Lower leg skin (tissue), 3 donors: Measurements from ENCODE around the gene STIM1.

Experiments
- POLR2A ChIP-seq, 2 donors: fragments of 450-650 bp; IDR thresholded peaks; one replicate each; pipeline ENCODE4 v1.6.1; 2016 to 2017; ENCODE audit warnings: antibody characterized with exemption in 2 of 2, mild to moderate bottlenecking in 1 of 2, moderate library complexity in 1 of 2
- TF ChIP-seq, protein P1 (sequence below), 3 donors: fragments of 450-650 bp; IDR thresholded peaks; one replicate each; pipeline ENCODE4 v1.5.1; 2016; ENCODE audit warnings: antibody characterized with exemption in 3 of 3, mild to moderate bottlenecking in 3 of 3, moderate library complexity in 2 of 3

DNA sequence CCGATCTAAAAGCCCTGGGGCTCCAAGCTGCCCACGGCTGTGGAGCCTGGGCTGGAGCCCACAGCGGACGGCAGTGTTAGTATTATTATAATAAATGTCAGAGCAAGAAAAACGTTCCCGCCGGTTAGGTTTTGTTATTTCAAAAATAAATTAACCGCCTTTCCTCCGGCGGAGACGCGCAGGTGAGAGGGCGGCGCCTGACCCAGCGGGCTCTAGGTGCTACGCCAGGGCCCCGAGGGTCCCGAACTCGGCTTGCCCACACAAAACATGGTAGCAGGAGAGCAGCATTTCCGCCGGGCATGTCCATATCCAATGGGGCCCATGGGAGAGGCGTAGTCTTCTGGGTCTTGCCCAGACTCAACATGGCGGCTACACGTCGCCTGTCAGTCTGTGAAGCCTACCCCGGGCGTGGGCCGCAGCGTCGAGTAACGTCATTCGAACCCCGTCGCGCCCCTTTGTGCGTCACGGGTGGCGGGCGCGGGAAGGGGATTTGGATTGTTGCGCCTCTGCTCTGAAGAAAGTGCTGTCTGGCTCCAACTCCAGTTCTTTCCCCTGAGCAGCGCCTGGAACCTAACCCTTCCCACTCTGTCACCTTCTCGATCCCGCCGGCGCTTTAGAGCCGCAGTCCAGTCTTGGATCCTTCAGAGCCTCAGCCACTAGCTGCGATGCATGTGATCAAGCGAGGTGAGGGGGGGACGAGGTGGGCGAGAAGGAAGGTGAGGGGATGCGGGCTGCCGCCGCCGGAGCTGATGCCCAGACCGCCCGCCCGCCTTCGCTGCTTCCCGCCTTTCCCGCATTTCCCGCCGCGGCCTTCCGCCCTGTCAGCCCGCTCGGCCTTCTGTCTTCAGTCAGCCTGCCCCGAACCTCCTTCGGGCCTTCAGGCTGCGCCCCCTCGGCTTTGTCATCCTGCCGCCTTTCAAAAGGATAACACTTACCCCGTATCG lies 239.2 kb downstream of the STIM1 start, which contains the start of gene RRM1:
- TF ChIP-seq, protein P1, sequence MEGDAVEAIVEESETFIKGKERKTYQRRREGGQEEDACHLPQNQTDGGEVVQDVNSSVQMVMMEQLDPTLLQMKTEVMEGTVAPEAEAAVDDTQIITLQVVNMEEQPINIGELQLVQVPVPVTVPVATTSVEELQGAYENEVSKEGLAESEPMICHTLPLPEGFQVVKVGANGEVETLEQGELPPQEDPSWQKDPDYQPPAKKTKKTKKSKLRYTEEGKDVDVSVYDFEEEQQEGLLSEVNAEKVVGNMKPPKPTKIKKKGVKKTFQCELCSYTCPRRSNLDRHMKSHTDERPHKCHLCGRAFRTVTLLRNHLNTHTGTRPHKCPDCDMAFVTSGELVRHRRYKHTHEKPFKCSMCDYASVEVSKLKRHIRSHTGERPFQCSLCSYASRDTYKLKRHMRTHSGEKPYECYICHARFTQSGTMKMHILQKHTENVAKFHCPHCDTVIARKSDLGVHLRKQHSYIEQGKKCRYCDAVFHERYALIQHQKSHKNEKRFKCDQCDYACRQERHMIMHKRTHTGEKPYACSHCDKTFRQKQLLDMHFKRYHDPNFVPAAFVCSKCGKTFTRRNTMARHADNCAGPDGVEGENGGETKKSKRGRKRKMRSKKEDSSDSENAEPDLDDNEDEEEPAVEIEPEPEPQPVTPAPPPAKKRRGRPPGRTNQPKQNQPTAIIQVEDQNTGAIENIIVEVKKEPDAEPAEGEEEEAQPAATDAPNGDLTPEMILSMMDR (IDR thresholded peaks at IDR 0.05) = no peak
- peak in 1 of 2 donors; percentile 14 for TF ChIP-seq POLR2A (IDR thresholded peaks at IDR 0.05)
